Activated T-cell treated with anti-CD3 and anti-CD28 coated beads, Interleukin-2, amount 50 U/mL, for 48 hours (primary cell): ENCODE measurements around the gene ITPR1.

Experiments used
- DNase-seq, 2 experiments: peaks; one replicate each; pipeline ENCODE4 v3.0.0-alpha.2; 2020

ITPR1 gene

GRCh38 chr3:4534906-4535305 is 41.8 kb downstream of the ITPR1 start:
- no peak for DNase-seq

GRCh38 chr3:4536260-4536659 is 43.1 kb downstream of the ITPR1 start:
- no peak for DNase-seq

DNA sequence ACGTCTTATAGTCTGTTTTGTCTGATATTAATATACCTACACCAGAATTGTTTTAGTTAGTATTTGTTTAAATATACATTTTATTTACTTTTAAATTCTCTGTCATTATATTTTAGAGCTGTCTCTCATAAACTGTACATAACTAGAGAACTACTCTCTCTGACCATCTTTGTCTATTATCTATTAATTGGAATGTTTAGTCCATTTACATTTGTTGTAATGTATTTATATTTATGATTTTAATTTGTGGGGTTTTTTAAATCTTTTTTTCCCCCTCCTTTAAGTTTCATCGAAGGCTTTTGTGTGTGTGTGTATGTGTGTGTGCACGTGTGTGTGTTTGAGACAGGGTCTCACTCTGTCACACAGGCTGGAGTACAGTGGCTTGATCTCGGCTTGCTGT is 47.1 kb downstream of the ITPR1 start:
- no peak for DNase-seq

GRCh38 chr3:4543110-4543509 is 50.0 kb downstream of the ITPR1 start:
- no peak for DNase-seq

GRCh38 chr3:4546346-4547178 is 53.4 kb downstream of the ITPR1 start:
- DNase-seq: no peak

- no peak for DNase-seq
Measured at GRCh38 chr3:4547799-4548198, 54.7 kb downstream of the ITPR1 start.

GRCh38 chr3:4548356-4548755 is 55.2 kb downstream of the ITPR1 start:
- DNase-seq: no peak

- no peak for DNase-seq
Measured at GRCh38 chr3:4548780-4549179, 55.6 kb downstream of the ITPR1 start.

DNA sequence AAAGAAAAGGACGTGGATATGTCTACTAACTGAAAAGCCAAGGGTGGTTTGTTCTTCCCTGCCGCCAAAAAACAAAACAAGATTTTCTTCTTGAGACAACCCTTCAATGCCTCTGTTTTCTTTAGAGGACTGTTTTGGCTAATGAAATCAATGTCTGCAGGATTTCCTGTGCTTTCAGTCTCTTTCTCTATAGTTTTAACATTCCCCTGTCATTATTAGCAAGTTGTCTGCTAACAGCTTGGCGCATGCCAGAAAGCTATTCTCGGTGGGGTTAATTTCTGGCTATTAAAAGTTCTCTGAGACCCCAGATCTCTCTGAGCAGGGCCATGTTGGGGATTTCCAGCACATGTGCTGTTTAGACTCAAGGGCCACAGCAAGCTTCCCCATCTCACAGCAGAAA is 56.7 kb downstream of the ITPR1 start:
- no peak for DNase-seq

- DNase-seq: no peak
Measured at GRCh38 chr3:4551051-4551711, 58.0 kb downstream of the ITPR1 start.

DNA sequence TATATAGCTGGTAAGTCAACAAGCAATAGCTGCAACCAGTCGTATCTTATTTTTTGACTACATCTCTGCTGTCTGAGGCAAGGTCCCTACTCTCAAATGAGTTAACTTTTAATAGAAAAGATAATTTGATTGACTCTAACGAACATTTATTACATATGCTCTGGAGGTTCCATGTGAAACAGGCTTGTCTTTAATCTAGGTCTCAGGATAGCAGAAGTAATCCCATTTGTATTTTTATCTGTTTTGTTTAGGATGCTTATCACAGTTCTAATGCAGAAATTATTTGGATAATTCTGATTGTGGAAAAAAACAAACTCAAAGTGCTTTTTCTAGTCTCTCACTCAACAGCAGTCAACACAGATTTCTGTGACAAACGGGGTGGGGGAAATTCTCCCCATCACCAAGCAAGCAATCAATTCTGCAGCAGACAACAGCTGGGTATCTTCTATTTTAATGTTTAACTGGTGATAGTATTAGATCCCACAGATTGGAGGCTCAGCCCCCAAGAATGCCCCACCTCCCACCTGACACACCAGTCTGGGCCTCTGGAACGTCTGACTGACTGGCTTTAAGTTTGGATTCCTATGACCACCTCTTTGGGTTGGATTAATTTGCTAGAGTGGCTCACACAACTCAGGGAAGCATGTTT is 58.8 kb downstream of the ITPR1 start:
- no peak for DNase-seq

DNA sequence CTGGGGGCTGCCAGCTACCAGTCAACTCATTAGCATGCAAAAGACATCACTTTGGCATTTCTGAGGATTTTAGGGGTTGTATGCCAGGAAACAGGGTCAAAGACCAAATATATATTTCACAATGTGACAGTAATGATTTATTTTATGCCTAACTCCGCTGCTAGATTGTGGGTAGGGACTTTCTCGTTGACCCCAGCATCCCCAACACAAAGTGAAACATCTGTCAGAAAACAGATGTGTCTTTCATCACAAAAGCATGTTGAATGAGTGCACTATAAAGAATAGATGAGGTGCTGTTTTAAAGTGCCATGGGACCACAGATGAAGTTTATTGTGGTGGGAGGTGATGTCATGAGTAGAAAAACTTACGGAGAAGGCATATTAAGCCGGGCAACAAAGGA is 59.7 kb downstream of the ITPR1 start:
- no peak for DNase-seq

- no peak for DNase-seq
Measured at GRCh38 chr3:4561661-4562060, 68.5 kb downstream of the ITPR1 start.

DNA sequence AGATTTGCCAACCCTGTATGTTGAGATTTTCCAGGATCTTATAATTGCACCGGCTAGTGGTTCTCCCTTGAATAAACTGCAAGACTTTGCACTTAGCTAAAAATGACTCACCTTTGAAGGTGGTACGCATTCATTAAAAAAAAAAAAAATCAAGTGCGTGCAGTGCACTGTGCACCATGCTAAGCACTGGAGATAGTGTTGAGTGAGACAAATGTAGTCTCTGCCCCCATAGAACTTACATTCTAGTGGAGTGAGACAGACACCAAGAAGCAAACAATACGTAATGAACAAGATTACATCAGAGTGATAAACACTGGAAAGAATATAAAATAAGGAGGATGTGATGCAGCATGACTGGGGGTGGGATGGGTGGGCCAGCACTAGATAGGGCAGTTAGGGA is 69.4 kb downstream of the ITPR1 start:
- DNase-seq: no peak

- DNase-seq: no peak
Measured at GRCh38 chr3:4564270-4564669, 71.1 kb downstream of the ITPR1 start.

GRCh38 chr3:4564928-4565586 is 71.9 kb downstream of the ITPR1 start:
- DNase-seq: no peak

DNA sequence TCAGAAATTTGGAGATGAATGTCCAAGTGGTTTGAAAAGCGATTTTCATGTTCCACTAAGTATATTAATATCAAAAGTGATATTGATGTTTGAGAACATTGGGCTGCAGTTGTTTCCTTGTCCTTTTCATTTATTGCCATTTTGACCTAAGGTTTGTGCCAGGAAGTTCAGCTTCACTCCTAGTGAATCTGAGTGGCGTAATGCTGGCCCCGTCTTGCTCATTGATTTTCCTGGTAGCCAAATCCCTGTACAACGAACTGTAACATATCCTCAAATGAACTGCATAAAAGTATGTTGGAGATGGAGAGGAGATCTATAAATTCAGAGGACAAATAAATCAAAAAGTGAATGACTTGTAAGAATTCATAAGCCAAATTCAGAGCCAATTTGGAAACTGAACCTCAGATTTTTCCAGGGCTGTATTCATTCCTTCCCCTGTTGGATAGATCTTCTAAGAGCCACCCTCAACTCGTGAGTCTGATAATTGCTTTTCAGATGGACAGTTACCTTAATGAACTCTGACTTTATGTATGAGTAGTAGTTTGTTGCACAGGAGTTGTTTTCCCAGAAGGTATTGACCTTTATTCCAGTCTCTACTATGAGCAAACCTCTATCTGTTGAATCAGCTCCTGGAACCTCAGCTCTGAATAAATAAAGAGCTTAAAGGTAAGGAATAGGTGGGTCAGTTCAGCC is 72.8 kb downstream of the ITPR1 start:
- no peak for DNase-seq

- DNase-seq: no peak
Measured at GRCh38 chr3:4568841-4569240, 75.7 kb downstream of the ITPR1 start.

GRCh38 chr3:4570840-4571621 is 77.9 kb downstream of the ITPR1 start:
- DNase-seq: no peak

DNA sequence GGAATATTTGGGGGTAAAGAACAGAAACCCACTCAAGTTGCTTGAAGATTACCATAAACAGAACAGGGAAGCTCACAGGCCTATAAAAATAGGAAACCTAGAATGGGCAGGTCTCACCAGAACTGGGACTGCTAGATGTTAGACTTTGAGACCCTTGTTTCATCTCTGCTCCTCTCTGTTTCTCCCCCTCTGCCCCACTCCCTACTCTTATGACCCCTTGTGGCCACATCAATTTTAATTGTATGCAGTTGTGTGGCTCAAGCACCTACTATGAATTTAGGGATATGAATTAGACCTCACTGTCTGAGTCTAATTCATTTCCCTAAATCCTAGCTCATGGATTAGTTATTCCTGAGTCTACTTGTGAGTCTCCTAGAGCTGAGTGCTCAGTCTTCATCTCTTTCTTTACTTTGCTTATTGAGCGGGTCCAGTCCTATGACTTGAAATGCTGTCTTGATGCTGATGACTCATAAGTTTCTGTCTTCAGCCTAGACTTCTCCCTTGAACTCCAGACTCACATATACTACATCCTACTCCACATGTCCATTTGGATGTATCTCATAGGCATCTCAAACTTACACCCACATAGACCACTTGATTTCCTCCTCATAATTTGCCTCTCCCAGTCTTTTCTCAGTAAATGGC is 78.7 kb downstream of the ITPR1 start:
- DNase-seq: no peak

GRCh38 chr3:4573153-4573552 is 80.0 kb downstream of the ITPR1 start:
- no peak for DNase-seq
